Heart right ventricle (tissue), 16 donors: ENCODE measurements around the gene COL15A1. TPM values are rescaled to one million over a fixed set of nuclear protein-coding genes. Genes with fewer than 3 reads are reported as not detected.

Source experiments
- ATAC-seq, 8 donors: fragments of 200-7000 bp; cut with Tn5 transposase; one replicate each; pipeline ENCODE4 v1.9.1; 2020; ENCODE audit warnings: mild to moderate bottlenecking in 8 of 8, moderate library complexity in 8 of 8, moderate number of reproducible peaks in 1 of 8
- DNase-seq, 2 donors: peaks; one replicate each; pipeline ENCODE4 v3.0.0-alpha.2; 2020
- H3K27ac ChIP-seq, 10 donors: fragments of 200-600 bp; sonication (generic) in 2 of 10; one replicate each; pipeline versions ENCODE4 v1.5.0 to v1.8.0; 2020 to 2022; ENCODE audit warnings: mild to moderate bottlenecking in 3 of 10
- H3K27me3 ChIP-seq, 7 donors: fragments of 200-600 bp; one replicate each; pipeline ENCODE4 v1.8.0; 2021 to 2022; ENCODE audit warnings: mild to moderate bottlenecking in 2 of 7
- H3K36me3 ChIP-seq, 9 donors: fragments of 200-600 bp; sonication (generic) in 1 of 9; one replicate each; pipeline versions ENCODE4 v1.5.0 to v1.8.0; 2020 to 2022; ENCODE audit warnings: mild to moderate bottlenecking in 2 of 9
- H3K4me1 ChIP-seq, 9 donors: fragments of 200-600 bp; sonication (generic) in 1 of 9; one replicate each; pipeline versions ENCODE4 v1.5.0 to v1.8.0; 2020 to 2022; ENCODE audit warnings: mild to moderate bottlenecking in 4 of 9
- H3K4me3 ChIP-seq, 10 donors: fragments of 200-600 bp; sonication (generic) in 2 of 10; one replicate each; pipeline versions ENCODE4 v1.5.0 to v1.8.0; 2020 to 2022; ENCODE audit warnings: mild to moderate bottlenecking in 7 of 10, moderate library complexity in 2 of 10
- H3K9me3 ChIP-seq, 11 donors: fragments of 200-600 bp in 10 of 11; sonication (generic) in 2 of 11; one replicate each; pipeline versions ENCODE4 v1.5.0 to v1.8.0; 2013 to 2022; ENCODE audit warnings: mild to moderate bottlenecking in 2 of 11, control low read depth in 1 of 11, moderate library complexity in 1 of 11
- WGBS, 2 donors: extraction: QIAGEN DNeasy Blood & Tissue Kit; methylation state at CpG; one replicate each; pipeline ENCODE4 v1.1.7; 2013; ENCODE audit warnings: inconsistent platforms in 1 of 2; 5-methylcytosine and 5-hydroxymethylcytosine counted together
- intact Hi-C, 10 donors: fragments of 100-400 bp; cut with DNase I; formaldehyde crosslinking; loops; one replicate each; pipeline versions ENCODE4 v1.11.1 to v1.14.2; 2022
- polyA plus RNA-seq, 2 donors: library from polyadenylated mRNA; stranded (reverse); fragments of 200-250 nt; gene quantifications; one replicate each; pipeline ENCODE4 v1.2.3, GENCODE V29; 2013
- total RNA-seq, 10 donors: library from RNA; stranded (reverse); fragmentation: NEBNext Ultra II Directional in 3 of 10; extraction: Animal tissue kit (Norgen Biotek cat#: 25700) in 3 of 10; gene quantifications; one replicate each; pipeline versions ENCODE4 v1.2.1 to v1.2.4, GENCODE V29; 2021 to 2023
- TF ChIP-seq, protein P1 (sequence below), 9 donors: fragments of 200-600 bp; sonication (generic) in 2 of 9; IDR thresholded peaks; one replicate each; pipeline versions ENCODE4 v1.5.0 to v1.8.0; 2021 to 2022; ENCODE audit warnings: antibody characterized with exemption in 9 of 9, mild to moderate bottlenecking in 5 of 9, moderate library complexity in 1 of 9
- donor health status: Arrhythmogenic right ventricular cardiomyopathy.
- donor health status: ischemic (EF 13 %, LVEDD 7.1; RV severe dilation, severe dysfunction).
- donor health status: healthy with polysubstance abuse.
- donor health status: DM: no; HTN: yes; CAD: no.
- donor health status: DM: no; HTN: no; CAD: no.
- donor health status: ischemic (EF 25% LVEDD 6.9; RV normal size, moderate dysfunction).
- donor health status: ischemic (EF 25% LVEDD 5.7; RV mildly dilated, moderate dysfunction).
- donor health status: healthy.
- donor health status: DM: yes; HTN: yes; CAD: no.
- donor health status: Ischemic cardiomyopathy.
- donor health status: ischemic (EF 35%, LVEDD 5.7; RV mildly dilated, moderate dysfunction).
- donor health status: nonischemic (EF 11% LVEDD 7.7; RV severe dilation, severe dysfunction).
- donor health status: DM: yes; HTN: yes; CAD: no.
- donor health status: PGD.
- donor health status: ischemic (EF 29% LVEDD 5.4; RV normal size, mild dysfunction).
- donor health status: nonischemic (EF 23%, LVEDD 6.1; RV moderate dilation, normal function).

COL15A1 gene
- total and polyA plus RNA-seq, 12 donors: 25.6 to 64.8 (median 51.0) TPM

DNA sequence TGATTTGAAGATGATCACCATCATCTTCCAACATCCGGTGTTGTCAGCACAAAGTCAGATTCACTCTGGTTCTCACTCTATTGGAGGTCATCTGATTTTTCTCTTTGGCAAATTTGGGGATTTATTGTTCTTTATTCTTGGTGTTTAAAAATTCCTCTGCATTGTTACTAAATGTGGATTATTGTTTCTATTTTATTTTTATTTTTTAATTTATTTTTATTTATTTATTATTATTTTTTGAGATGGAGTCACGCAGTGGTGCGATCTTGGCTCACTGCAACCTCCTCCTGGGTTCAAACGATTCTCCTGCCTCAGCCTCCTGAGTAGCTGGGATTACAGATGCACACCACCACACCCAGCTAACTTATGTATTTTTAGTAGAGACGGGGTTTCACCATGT is 88.3 kb downstream of the COL15A1 start:
- WGBS, 2 donors: 95% methylated on average over 5 of the region's 5 CpGs
- Histone ChIP-seq H3K9me3 (no peaks in the 10 kb centered on the region), H3K4me1 (peaks cover 0 to 10% (median 0%) of the 10 kb centered on the region in 9 donors), H3K27ac (peak overlapping the region in 1 of 10 donors; percentile 1), H3K36me3 (peaks cover 0 to 82% (median 7%) of the 10 kb centered on the region in 9 donors), H3K4me3 (no peak overlapping the region), H3K27me3 (peaks cover 0 to 33% (median 0%) of the 10 kb centered on the region in 7 donors)
- ATAC-seq (no peak), DNase-seq (no peak)
- TF ChIP-seq, protein P1, sequence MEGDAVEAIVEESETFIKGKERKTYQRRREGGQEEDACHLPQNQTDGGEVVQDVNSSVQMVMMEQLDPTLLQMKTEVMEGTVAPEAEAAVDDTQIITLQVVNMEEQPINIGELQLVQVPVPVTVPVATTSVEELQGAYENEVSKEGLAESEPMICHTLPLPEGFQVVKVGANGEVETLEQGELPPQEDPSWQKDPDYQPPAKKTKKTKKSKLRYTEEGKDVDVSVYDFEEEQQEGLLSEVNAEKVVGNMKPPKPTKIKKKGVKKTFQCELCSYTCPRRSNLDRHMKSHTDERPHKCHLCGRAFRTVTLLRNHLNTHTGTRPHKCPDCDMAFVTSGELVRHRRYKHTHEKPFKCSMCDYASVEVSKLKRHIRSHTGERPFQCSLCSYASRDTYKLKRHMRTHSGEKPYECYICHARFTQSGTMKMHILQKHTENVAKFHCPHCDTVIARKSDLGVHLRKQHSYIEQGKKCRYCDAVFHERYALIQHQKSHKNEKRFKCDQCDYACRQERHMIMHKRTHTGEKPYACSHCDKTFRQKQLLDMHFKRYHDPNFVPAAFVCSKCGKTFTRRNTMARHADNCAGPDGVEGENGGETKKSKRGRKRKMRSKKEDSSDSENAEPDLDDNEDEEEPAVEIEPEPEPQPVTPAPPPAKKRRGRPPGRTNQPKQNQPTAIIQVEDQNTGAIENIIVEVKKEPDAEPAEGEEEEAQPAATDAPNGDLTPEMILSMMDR (IDR thresholded peaks at IDR 0.05): no peak
- intact Hi-C loops: loop anchor here in 1 of 10 donors (10.0 kb wide), 1 partner anchor 63 kb away; no protein-coding TSS in a partner anchor

DNA sequence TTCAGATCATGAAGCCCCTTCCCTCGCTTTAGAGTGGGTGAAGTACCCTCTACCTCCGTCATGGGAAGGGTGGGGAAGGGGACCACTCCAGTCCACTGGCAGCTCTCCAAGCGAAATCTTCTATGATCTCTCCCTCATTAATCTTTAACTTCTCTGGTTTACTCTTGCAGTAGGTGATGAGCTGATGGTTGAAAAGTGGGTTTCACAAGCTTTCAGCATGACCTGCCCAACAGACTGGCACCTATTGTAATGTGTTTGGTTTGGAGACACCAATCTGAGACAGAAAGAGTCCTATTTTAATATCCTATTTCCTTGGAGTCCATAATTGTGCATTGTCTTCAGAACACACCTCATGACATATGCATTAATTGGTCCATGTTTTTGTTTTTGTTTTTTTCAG is 90.4 kb downstream of the COL15A1 start:
- Histone ChIP-seq H3K36me3 (peaks cover 0 to 82% (median 7%) of the 10 kb centered on the region in 9 donors), H3K27me3 (peaks cover 0 to 50% (median 0%) of the 10 kb centered on the region in 7 donors), H3K4me1 (peaks cover 0 to 9% (median 0%) of the 10 kb centered on the region in 9 donors), H3K9me3 (no peaks in the 10 kb centered on the region), H3K27ac (no peak overlapping the region), H3K4me3 (no peak overlapping the region)
- TF ChIP-seq, protein P1 (IDR thresholded peaks at IDR 0.05): no peak
- ATAC-seq (no peak), DNase-seq (no peak)
- 97 to 99% methylated on average over 3 of the region's 3 CpGs for WGBS, 2 donors
- intact Hi-C loops: loop anchor here in 1 of 10 donors (10.0 kb wide), 1 partner anchor 61 kb away; no protein-coding TSS in a partner anchor

DNA sequence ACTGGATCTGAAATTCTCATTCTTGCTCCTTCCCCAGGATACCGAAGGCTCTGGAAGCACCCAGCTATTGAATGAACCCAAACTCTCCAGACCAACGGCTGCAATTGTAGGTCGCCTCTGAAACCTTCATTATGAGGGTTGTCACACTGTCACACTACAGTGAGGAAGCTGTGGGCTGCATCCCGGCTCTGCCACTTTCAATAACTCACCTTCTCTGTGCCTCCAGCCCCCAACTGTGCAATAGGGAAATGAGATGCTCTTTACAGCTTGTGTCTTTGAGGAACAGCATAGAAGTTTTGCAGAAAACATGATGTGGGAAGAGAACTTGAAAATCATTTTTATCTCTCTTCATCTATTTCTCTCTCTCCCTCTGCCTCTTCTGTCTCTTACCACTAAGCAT is 91.6 kb downstream of the COL15A1 start:
- WGBS, 2 donors: 89 to 92% methylated on average over 4 of the region's 4 CpGs
- H3K4me3 ChIP-seq: no peak overlapping the region
- intact Hi-C loops: loop anchor here in 1 of 10 donors (10.0 kb wide), 1 partner anchor 59 kb away; no protein-coding TSS in a partner anchor
- peaks cover 0 to 50% (median 0%) of the 10 kb centered on the region in 7 donors for H3K27me3 ChIP-seq
- H3K27ac ChIP-seq: no peak overlapping the region
- DNase-seq: no peak
- peaks cover 0 to 82% (median 7%) of the 10 kb centered on the region in 9 donors for H3K36me3 ChIP-seq
- H3K9me3 ChIP-seq: no peaks in the 10 kb centered on the region
- peaks cover 0 to 13% (median 0%) of the 10 kb centered on the region in 9 donors for H3K4me1 ChIP-seq
- TF ChIP-seq, protein P1 (IDR thresholded peaks at IDR 0.05): no peak
- no peak for ATAC-seq

DNA sequence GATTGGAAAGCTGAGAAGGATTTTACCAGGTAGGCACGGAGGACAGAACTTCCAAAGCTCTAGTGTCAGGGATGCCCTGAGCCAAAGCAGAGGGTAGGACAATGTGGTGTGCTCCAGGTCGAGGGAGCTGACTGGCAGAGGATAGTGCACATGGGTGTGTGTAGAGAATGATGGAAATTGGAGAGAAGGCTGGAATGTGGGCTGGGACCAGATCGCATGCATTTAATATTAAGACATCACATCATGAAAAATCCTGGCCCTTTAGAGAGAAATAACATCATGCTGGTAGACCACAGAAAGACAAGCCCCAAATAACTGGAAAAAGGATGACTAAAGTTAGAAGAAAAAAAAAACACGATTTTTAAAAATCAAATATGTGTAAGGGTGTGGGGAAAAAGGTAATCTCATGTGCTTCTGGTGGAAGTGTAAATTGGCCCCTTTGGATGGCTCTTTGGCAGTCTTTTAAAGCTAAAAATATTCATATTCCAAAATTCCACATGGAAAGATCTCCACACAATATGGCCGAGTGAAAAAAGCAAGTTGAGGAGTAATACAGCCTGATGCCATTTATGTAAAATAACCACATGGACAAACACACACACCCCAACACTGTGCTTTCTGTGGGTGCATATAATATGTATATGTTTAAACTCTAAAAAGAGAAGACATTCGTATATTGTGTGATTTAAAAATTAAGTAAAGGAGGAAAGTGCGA is 94.2 kb downstream of the COL15A1 start:
- TF ChIP-seq, protein P1 (IDR thresholded peaks at IDR 0.05): no peak
- 88% methylated on average over 7 of the region's 7 CpGs for WGBS, 2 donors
- peaks cover 0 to 55% (median 0%) of the 10 kb centered on the region in 7 donors for H3K27me3 ChIP-seq
- H3K4me3 ChIP-seq: no peak overlapping the region
- H3K27ac ChIP-seq: peak overlapping the region in 1 of 10 donors; percentile 7
- intact Hi-C loops: loop anchor here in 1 of 10 donors (10.0 kb wide), 1 partner anchor 57 kb away; no protein-coding TSS in a partner anchor
- H3K4me1 ChIP-seq: peaks cover 0 to 31% (median 12%) of the 10 kb centered on the region in 9 donors
- peaks cover 0 to 100% (median 7%) of the 10 kb centered on the region in 9 donors for H3K36me3 ChIP-seq
- DNase-seq (no peak), ATAC-seq (no peak)
- no peaks in the 10 kb centered on the region for H3K9me3 ChIP-seq
